Measurements from ENCODE around the gene GPC6. TPM values are rescaled to one million over a fixed set of nuclear protein-coding genes. Genes with fewer than 3 reads are reported as not detected.

The GPC6 gene
- total RNA-seq, 1 donor from 2014 or later = 16.1 TPM

DNA sequence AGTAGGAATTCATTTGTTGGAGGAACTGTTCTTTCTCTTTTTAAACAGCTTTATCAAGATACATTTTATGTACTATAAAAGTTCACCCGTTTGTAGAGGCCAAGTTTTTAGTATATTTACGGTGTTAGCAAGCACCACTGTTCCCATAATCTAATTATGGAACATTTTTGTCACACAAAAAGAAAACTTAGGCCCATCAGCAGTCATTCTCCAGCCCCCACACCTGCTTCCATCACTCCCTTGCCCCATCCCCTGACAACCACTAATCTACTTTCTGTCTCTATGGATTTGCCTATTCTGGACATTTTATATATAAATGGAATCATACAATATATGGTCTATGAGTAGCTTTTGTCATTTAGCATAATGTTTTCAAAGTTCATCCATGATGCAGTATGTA lies 787.9 kb downstream of the GPC6 start:
- Mint-ChIP-seq H3K9me3 (ENCODE audit: unreplicated experiment) (no peaks in the 10 kb centered on the region), H3K4me3 (ENCODE audit: unreplicated experiment) (no peak overlapping the region), H3K27me3 (ENCODE audit: unreplicated experiment) (no peaks in the 10 kb centered on the region), H3K4me1 (ENCODE audit: unreplicated experiment) (no peaks in the 10 kb centered on the region), H3K36me3 (ENCODE audit: low read depth, unreplicated experiment) (no peaks in the 10 kb centered on the region), H3K27ac (ENCODE audit: unreplicated experiment) (no peak overlapping the region)
- TF ChIP-seq, protein P1, sequence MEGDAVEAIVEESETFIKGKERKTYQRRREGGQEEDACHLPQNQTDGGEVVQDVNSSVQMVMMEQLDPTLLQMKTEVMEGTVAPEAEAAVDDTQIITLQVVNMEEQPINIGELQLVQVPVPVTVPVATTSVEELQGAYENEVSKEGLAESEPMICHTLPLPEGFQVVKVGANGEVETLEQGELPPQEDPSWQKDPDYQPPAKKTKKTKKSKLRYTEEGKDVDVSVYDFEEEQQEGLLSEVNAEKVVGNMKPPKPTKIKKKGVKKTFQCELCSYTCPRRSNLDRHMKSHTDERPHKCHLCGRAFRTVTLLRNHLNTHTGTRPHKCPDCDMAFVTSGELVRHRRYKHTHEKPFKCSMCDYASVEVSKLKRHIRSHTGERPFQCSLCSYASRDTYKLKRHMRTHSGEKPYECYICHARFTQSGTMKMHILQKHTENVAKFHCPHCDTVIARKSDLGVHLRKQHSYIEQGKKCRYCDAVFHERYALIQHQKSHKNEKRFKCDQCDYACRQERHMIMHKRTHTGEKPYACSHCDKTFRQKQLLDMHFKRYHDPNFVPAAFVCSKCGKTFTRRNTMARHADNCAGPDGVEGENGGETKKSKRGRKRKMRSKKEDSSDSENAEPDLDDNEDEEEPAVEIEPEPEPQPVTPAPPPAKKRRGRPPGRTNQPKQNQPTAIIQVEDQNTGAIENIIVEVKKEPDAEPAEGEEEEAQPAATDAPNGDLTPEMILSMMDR (IDR thresholded peaks at IDR 0.05; ENCODE audit: unreplicated experiment) = no peak
- no peak for DNase-seq (ENCODE audit: low spot score)

DNA sequence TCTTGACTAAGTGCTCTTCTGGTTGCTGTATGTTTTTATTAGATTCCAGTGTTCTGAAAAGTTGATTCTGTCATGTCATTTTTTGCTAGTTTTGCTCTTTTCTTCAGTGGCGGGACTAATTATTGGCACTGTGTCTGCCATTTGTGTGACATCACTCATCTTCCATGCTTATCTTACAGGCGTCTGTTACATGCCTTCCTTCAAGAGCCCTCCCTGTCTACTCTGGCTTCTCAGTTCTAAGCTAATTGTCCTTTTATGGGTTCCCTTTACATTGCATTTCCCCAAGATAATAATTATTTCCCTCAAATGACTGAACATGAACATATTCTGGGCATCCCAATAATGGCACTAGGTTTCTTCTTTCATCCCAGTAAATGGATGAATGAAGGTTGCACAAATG lies 793.8 kb downstream of the GPC6 start:
- TF ChIP-seq, protein P1 (IDR thresholded peaks at IDR 0.05; ENCODE audit: unreplicated experiment) = no peak
- H3K27ac Mint-ChIP-seq (ENCODE audit: unreplicated experiment) = no peak overlapping the region
- H3K4me3 Mint-ChIP-seq (ENCODE audit: unreplicated experiment) = no peak overlapping the region
- H3K4me1 Mint-ChIP-seq (ENCODE audit: unreplicated experiment) = no peaks in the 10 kb centered on the region
- no peaks in the 10 kb centered on the region for H3K9me3 Mint-ChIP-seq (ENCODE audit: unreplicated experiment)
- DNase-seq (ENCODE audit: low spot score) = no peak
- H3K27me3 Mint-ChIP-seq (ENCODE audit: unreplicated experiment) = no peaks in the 10 kb centered on the region
- H3K36me3 Mint-ChIP-seq (ENCODE audit: low read depth, unreplicated experiment) = no peaks in the 10 kb centered on the region

DNA sequence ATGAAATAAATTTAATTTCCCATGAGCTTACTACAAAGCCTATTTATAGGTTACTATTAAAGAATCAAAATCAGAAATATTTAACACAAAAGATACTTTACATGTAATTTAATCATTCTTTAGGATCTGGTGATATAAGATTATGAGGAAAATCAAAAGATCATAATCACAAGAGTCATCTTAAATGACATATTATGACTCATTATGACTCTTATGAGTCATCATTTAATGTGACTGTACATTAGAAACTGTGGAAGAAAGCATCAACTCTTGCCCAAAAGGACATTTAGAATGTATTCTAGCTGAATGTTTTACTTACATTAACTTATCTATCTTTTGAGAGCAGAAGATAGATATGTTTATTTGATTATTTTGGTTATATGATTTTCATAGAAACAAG lies 794.2 kb downstream of the GPC6 start:
- TF ChIP-seq, protein P1 (IDR thresholded peaks at IDR 0.05; ENCODE audit: unreplicated experiment) = no peak
- Mint-ChIP-seq H3K9me3 (ENCODE audit: unreplicated experiment) (no peaks in the 10 kb centered on the region), H3K27ac (ENCODE audit: unreplicated experiment) (no peak overlapping the region), H3K4me1 (ENCODE audit: unreplicated experiment) (no peaks in the 10 kb centered on the region), H3K27me3 (ENCODE audit: unreplicated experiment) (no peaks in the 10 kb centered on the region), H3K36me3 (ENCODE audit: low read depth, unreplicated experiment) (no peaks in the 10 kb centered on the region), H3K4me3 (ENCODE audit: unreplicated experiment) (no peak overlapping the region)
- DNase-seq (ENCODE audit: low spot score) = no peak

DNA sequence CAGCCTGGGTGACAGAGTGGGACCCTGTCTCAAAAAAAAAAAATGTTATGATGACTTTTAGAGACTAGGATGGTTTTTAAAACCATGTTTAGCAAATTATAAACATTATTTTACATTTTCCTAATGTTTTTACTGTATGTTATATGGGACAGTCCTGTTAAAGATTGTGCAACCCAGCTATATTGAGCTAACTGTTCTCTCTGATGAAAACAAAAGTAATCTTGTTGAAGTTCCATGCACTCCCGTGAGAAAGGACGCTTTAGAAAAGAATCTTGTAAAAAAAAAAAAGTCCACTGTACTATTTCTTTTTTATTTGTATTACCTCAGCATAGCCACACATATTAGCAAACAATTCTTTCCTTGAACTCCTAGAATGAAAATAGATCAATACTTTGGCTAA lies 801.6 kb downstream of the GPC6 start:
- no peak for DNase-seq (ENCODE audit: low spot score)
- peaks cover 3% of the 10 kb centered on the region for H3K27me3 Mint-ChIP-seq (ENCODE audit: unreplicated experiment)
- TF ChIP-seq, protein P1 (IDR thresholded peaks at IDR 0.05; ENCODE audit: unreplicated experiment) = no peak
- no peak overlapping the region for H3K4me3 Mint-ChIP-seq (ENCODE audit: unreplicated experiment)
- H3K9me3 Mint-ChIP-seq (ENCODE audit: unreplicated experiment) = no peaks in the 10 kb centered on the region
- H3K27ac Mint-ChIP-seq (ENCODE audit: unreplicated experiment) = no peak overlapping the region
- H3K4me1 Mint-ChIP-seq (ENCODE audit: unreplicated experiment) = no peaks in the 10 kb centered on the region
- H3K36me3 Mint-ChIP-seq (ENCODE audit: low read depth, unreplicated experiment) = no peaks in the 10 kb centered on the region

DNA sequence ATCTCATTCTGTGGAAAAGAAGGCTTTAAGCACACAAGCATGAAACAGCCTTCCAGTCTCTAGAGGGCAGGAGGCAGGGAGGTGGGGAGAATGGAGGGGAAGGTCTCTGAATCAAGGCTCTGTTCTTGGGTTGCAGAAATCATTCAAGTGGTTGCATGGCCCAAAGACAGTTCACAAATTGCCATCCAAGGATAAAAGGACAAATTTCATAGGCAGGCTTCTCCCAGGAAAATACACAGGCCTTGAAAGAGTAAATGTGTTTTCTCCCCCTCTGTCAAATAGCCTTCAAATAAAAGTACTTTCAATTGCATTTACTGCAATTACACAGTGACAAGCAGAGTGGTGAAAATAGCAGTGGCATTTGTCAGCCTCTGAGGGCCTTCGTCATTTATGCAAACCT lies 802.0 kb downstream of the GPC6 start:
- no peak for DNase-seq (ENCODE audit: low spot score)
- no peaks in the 10 kb centered on the region for H3K9me3 Mint-ChIP-seq (ENCODE audit: unreplicated experiment)
- H3K4me1 Mint-ChIP-seq (ENCODE audit: unreplicated experiment) = no peaks in the 10 kb centered on the region
- H3K27ac Mint-ChIP-seq (ENCODE audit: unreplicated experiment) = no peak overlapping the region
- TF ChIP-seq, protein P1 (IDR thresholded peaks at IDR 0.05; ENCODE audit: unreplicated experiment) = no peak
- peaks cover 3% of the 10 kb centered on the region for H3K27me3 Mint-ChIP-seq (ENCODE audit: unreplicated experiment)
- H3K36me3 Mint-ChIP-seq (ENCODE audit: low read depth, unreplicated experiment) = no peaks in the 10 kb centered on the region
- no peak overlapping the region for H3K4me3 Mint-ChIP-seq (ENCODE audit: unreplicated experiment)

Data from endothelial cell (in vitro differentiated cells).